GM19397 (cell line): ENCODE results near the gene PTMA.
"Not testable (repeated sequence)": the region's sequence is repeated elsewhere in the genome, so short reads cannot be mapped to it uniquely, and the experiment has no call there.

Source experiments
- ATAC-seq: cut with Tn5 transposase; IDR thresholded peaks from one replicate; pipeline ENCODE4 v1.9.1; 2021; ENCODE audit warnings: mild to moderate bottlenecking, moderate library complexity; ENCODE audit not compliant: unreplicated experiment

PTMA gene

GRCh38 chr2:231707927-231708772, at the start of gene PTMA:
Gene PTMA, plus strand, starts transcription at chr2:231708525. Its CDS starts 182 bp downstream, at chr2:231708707.
- peak; percentile 57 for ATAC-seq

GRCh38 chr2:231660073-231660472, 48.3 kb upstream of the PTMA start:
- not testable (repeated sequence) for ATAC-seq

GRCh38 chr2:231660860-231661259, 47.5 kb upstream of the PTMA start:
- ATAC-seq = no peak

- ATAC-seq = no peak
Measured at GRCh38 chr2:231661422-231662027, 46.8 kb upstream of the PTMA start.

GRCh38 chr2:231662028-231662810, 46.1 kb upstream of the PTMA start:
- ATAC-seq = peak; percentile 77

- no peak for ATAC-seq
Measured at GRCh38 chr2:231662811-231663457, 45.4 kb upstream of the PTMA start.

GRCh38 chr2:231663458-231664212, 44.7 kb upstream of the PTMA start:
- no peak for ATAC-seq

GRCh38 chr2:231664727-231665126, 43.6 kb upstream of the PTMA start:
- ATAC-seq = no peak

GRCh38 chr2:231665245-231666170, 42.8 kb upstream of the PTMA start:
- no peak for ATAC-seq

GRCh38 chr2:231666171-231667095, 41.9 kb upstream of the PTMA start:
- peak; percentile 25 for ATAC-seq

- ATAC-seq = no peak
Measured at GRCh38 chr2:231667096-231667427, 41.3 kb upstream of the PTMA start.

- no peak for ATAC-seq
Measured at GRCh38 chr2:231667496-231667895, 40.8 kb upstream of the PTMA start.

- no peak for ATAC-seq
Measured at GRCh38 chr2:231668981-231669380, 39.3 kb upstream of the PTMA start.

- ATAC-seq = peak; percentile 41
Measured at GRCh38 chr2:231671270-231672050, 36.9 kb upstream of the PTMA start.

GRCh38 chr2:231672617-231673347, 35.5 kb upstream of the PTMA start:
- ATAC-seq = peak; percentile 53

- ATAC-seq = no peak
Measured at GRCh38 chr2:231673348-231673770, 35.0 kb upstream of the PTMA start.
